Right lobe of liver (tissue), 6 donors: Measurements from ENCODE around the gene ST3GAL5. TPM values are rescaled to one million over a fixed set of nuclear protein-coding genes. Genes with fewer than 3 reads are reported as not detected.

Experiments used
- ATAC-seq, 4 donors: fragments of 200-7000 bp; cut with Tn5 transposase; one replicate each; pipeline ENCODE4 v1.9.1; 2020; ENCODE audit warnings: mild to moderate bottlenecking in 4 of 4, moderate library complexity in 4 of 4
- DNase-seq, 3 donors: peaks; one replicate each; pipeline ENCODE4 v3.0.0-alpha.2; 2020
- H3K27ac ChIP-seq, 3 donors: fragments of 200-600 bp; one replicate each; pipeline ENCODE4 v1.8.0; 2022
- H3K27me3 ChIP-seq, 2 donors: fragments of 200-600 bp; one replicate each; pipeline ENCODE4 v1.8.0; 2022
- H3K36me3 ChIP-seq, 4 donors: fragments of 200-600 bp; sonication (generic) in 1 of 4; one replicate each; pipeline versions ENCODE4 v1.5.1 to v1.8.0; 2017 to 2022; ENCODE audit warnings: control low read depth in 1 of 4
- H3K4me1 ChIP-seq, 4 donors: fragments of 200-600 bp; sonication (generic) in 1 of 4; one replicate each; pipeline versions ENCODE4 v1.5.1 to v1.8.0; 2017 to 2022; ENCODE audit warnings: control low read depth in 1 of 4
- H3K4me3 ChIP-seq, 3 donors: fragments of 200-600 bp; one replicate each; pipeline ENCODE4 v1.8.0; 2022
- H3K9me3 ChIP-seq, 4 donors: fragments of 200-600 bp; sonication (generic) in 1 of 4; one replicate each; pipeline versions ENCODE4 v1.5.1 to v1.8.0; 2017 to 2022; ENCODE audit warnings: control low read depth in 1 of 4
- POLR2A ChIP-seq: fragments of 450-650 bp; IDR thresholded peaks from one replicate; pipeline ENCODE4 v1.6.1; 2017; ENCODE audit warnings: antibody characterized with exemption, mild to moderate bottlenecking
- WGBS: methylation state at CpG from one replicate; pipeline ENCODE4 v1.1.6; 2018; ENCODE audit warnings: low coverage, low lambda C conversion rate; ENCODE audit not compliant: insufficient coverage; ENCODE audit errors: missing lambda C conversion rate; 5-methylcytosine and 5-hydroxymethylcytosine counted together
- intact Hi-C, 2 donors: fragments of 100-400 bp; cut with DNase I; formaldehyde crosslinking; loops; one replicate each; pipeline versions ENCODE4 v1.11.2 to v1.14.1; 2022
- total RNA-seq, 6 experiments: library from RNA; depleted of rRNA in 2 of 6; stranded (reverse); fragments of >200 nt in 2 of 6; fragmentation: NEBNext Ultra II Directional in 3 of 6; extraction: Animal tissue kit (Norgen Biotek cat#: 25700) in 3 of 6; gene quantifications; one replicate each; pipeline versions ENCODE4 v1.1.0 to v1.2.4, GENCODE V29; 2016 to 2023
- TF ChIP-seq, protein P1 (sequence below), 4 donors: fragments of 200-600 bp in 3 of 4; fragments of 450-650 bp in 1 of 4; IDR thresholded peaks; one replicate each; pipeline versions ENCODE4 v1.5.1 to v1.8.0; 2016 to 2022; ENCODE audit warnings: antibody characterized with exemption in 4 of 4, mild to moderate bottlenecking in 2 of 4
- donor health status: DM: no; HTN: yes; CAD: no.
- donor health status: DM: no; HTN: no; CAD: no.
- donor health status: DM: no; HTN: no; CAD: no.
- donor health status: DM: no; HTN: yes; CAD: no.
- donor health status: DM: no; HTN: yes; CAD: no.

ST3GAL5 gene
- total RNA-seq, 6 experiments from 2014 or later, result 8.6 to 22.2 (median 10.9) TPM

DNA sequence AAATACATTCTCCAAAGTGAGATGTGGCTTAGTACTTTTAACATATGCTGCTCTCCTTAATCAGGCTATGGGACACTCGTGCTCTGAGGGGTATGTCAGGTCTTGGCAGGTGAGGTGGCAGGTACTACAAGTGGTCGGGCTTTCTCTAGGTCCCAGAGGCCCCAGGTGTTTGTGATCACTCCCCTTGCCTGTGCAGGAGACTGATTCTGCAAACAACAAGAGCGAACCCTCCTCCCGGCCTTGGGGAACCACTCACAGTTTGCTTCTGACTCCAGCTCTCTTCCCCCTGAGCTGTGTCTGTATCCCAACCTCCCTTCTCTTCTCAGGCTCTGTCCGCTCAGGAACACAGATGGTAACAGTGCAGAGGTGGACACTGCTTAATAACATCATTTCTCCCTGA is 86.9 kb downstream of the ST3GAL5 start:
- ATAC-seq (no peak), DNase-seq (peak in 1 of 3 donors; percentile 21)
- Histone ChIP-seq H3K4me1 (peaks cover 0 to 53% (median 19%) of the 10 kb centered on the region in 4 donors), H3K27ac (no peak overlapping the region), H3K36me3 (no peaks in the 10 kb centered on the region), H3K4me3 (no peak overlapping the region), H3K9me3 (no peaks in the 10 kb centered on the region), H3K27me3 (no peaks in the 10 kb centered on the region)
- intact Hi-C loops, result no loop called here
- TF ChIP-seq, protein P1, sequence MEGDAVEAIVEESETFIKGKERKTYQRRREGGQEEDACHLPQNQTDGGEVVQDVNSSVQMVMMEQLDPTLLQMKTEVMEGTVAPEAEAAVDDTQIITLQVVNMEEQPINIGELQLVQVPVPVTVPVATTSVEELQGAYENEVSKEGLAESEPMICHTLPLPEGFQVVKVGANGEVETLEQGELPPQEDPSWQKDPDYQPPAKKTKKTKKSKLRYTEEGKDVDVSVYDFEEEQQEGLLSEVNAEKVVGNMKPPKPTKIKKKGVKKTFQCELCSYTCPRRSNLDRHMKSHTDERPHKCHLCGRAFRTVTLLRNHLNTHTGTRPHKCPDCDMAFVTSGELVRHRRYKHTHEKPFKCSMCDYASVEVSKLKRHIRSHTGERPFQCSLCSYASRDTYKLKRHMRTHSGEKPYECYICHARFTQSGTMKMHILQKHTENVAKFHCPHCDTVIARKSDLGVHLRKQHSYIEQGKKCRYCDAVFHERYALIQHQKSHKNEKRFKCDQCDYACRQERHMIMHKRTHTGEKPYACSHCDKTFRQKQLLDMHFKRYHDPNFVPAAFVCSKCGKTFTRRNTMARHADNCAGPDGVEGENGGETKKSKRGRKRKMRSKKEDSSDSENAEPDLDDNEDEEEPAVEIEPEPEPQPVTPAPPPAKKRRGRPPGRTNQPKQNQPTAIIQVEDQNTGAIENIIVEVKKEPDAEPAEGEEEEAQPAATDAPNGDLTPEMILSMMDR (IDR thresholded peaks at IDR 0.05), result no peak
- TF ChIP-seq POLR2A, result no peak
- 94% methylated on average over 3 of the region's 5 CpGs for whole genome bisulfite sequencing

DNA sequence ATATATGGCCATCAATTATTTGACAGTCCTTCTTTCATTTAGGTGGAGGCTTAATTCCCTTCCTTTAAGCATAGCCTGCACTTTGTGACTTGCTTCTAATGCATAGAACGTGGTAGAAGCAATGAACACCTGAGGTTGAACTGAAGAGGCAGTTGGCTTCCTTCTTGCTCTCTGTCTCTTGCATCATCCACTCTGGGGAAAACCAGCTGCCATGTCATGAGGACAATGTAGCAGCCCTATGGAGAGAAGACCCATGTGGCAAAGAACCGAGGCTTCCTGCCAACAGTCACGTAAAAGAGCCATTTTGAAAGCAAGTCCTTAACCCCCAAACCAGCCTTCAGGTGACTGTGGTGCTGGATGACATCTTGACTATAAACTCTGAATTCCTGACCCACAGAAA is 88.2 kb downstream of the ST3GAL5 start:
- no peaks in the 10 kb centered on the region for H3K36me3 ChIP-seq
- H3K4me1 ChIP-seq, result peaks cover 0 to 50% (median 20%) of the 10 kb centered on the region in 4 donors
- no peak for ATAC-seq
- H3K9me3 ChIP-seq, result no peaks in the 10 kb centered on the region
- H3K27me3 ChIP-seq, result no peaks in the 10 kb centered on the region
- peak in 1 of 3 donors; percentile 36 for DNase-seq
- 58% methylated on average over 2 of the region's 3 CpGs for WGBS
- peak overlapping the region in 1 of 3 donors; percentile 81 for H3K27ac ChIP-seq
- no peak overlapping the region for H3K4me3 ChIP-seq
- intact Hi-C loops, result no loop called here
- TF ChIP-seq POLR2A, result no peak
- TF ChIP-seq, protein P1 (IDR thresholded peaks at IDR 0.05), result no peak

DNA sequence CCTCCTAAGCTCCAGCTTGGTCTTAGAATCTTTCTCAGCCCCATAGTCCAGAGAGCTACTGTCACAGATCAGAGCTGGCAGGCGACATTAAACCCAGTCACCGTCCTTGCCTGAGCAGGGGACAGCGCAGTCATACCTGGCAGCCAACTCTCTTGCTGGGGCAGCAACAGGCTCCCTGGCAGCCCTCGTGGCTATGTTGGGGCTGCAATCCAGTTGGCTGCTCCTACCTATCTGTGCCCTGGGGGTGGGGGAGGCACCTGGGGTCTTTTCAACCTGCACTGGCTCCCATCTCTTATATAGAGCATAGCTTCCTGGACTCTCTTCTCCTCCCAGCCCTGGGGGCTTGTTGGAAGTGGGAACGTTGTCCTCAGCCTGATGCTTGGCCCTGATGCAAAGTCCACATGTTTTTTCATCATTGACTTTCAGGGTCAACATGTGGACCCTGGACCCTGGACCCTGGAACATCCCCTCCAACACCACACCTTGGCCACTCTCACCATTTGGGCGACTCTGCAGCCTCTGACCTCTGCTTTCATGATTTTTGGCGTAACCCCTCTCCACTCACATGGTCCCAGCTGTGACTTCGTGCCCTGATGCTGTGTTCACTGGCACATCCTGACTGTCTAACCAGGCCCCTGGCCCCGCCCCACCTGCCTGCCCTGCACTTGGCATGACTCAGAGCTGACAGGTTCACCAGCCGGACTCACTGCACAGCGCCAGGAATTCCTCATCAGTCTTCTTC is 89.4 kb downstream of the ST3GAL5 start:
- peak overlapping the region; percentile 73 to 81 (median 77) for H3K27ac ChIP-seq
- TF ChIP-seq, protein P1 (IDR thresholded peaks at IDR 0.05), result no peak
- TF ChIP-seq POLR2A, result peak; percentile 76
- peak; percentile 93 to 98 (median 97) for DNase-seq
- intact Hi-C loops, result loop anchor here in 1 of 2 donors (2.0 kb wide), 1 partner anchor 27 kb away; no protein-coding TSS in a partner anchor
- no peaks in the 10 kb centered on the region for H3K9me3 ChIP-seq
- peaks cover 0 to 51% (median 25%) of the 10 kb centered on the region in 4 donors for H3K4me1 ChIP-seq
- H3K4me3 ChIP-seq, result no peak overlapping the region
- H3K36me3 ChIP-seq, result no peaks in the 10 kb centered on the region
- ATAC-seq, result peak; percentile 86 to 90 (median 90)
- H3K27me3 ChIP-seq, result no peaks in the 10 kb centered on the region
- WGBS, result 36% methylated on average over 10 of the region's 11 CpGs

DNA sequence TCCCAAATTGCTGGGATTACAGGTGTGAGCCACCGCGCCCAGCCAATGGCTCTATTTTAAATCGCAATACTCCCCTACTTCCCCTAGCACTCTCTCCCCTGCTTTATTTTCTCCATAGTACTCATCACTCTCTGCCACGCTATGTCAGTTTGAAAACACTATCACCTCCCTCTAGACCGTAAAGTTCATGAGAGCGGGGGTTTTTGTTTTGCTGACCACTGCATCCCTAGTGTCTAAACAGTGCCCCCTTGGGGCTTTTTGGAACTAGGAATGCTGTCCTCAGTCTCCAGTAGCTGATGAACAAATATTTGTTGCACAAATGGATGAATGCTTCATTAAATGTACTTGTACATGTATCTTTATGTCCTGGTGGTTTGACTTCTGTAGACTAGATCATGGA is 90.9 kb downstream of the ST3GAL5 start:
- intact Hi-C loops, result loop anchor here in 1 of 2 donors (2.0 kb wide), 1 partner anchor 25 kb away; no protein-coding TSS in a partner anchor
- no peaks in the 10 kb centered on the region for H3K27me3 ChIP-seq
- 52% methylated on average over 6 of the region's 6 CpGs for WGBS
- H3K36me3 ChIP-seq, result no peaks in the 10 kb centered on the region
- H3K27ac ChIP-seq, result peak overlapping the region in 2 of 3 donors; percentile 7 to 81
- no peak overlapping the region for H3K4me3 ChIP-seq
- peaks cover 0 to 65% (median 30%) of the 10 kb centered on the region in 4 donors for H3K4me1 ChIP-seq
- H3K9me3 ChIP-seq, result no peaks in the 10 kb centered on the region
- DNase-seq (peak in 1 of 3 donors; percentile 56), ATAC-seq (peak in 3 of 4 donors; percentile 18 to 31 (median 25))
- TF ChIP-seq POLR2A, result no peak
- TF ChIP-seq, protein P1 (IDR thresholded peaks at IDR 0.05), result peak; percentile 56 to 63 (median 58)
